Tibial nerve (tissue), 4 donors: ENCODE measurements around the gene EPHB3.

Experiments
- CTCF ChIP-seq, 5 experiments: fragments of 200-600 bp in 3 of 5; fragments of 450-650 bp in 2 of 5; sonication (generic) in 3 of 5; IDR thresholded peaks; one replicate each; pipeline ENCODE4 v1.5.1; 2016 to 2019; ENCODE audit warnings: antibody characterized with exemption in 5 of 5, mild to moderate bottlenecking in 3 of 5, moderate library complexity in 2 of 5
- EP300 ChIP-seq, 2 donors: sonication (generic); formaldehyde crosslinking; IDR thresholded peaks; one replicate each; pipeline ENCODE4 v1.6.1; 2017; ENCODE audit warnings: antibody characterized with exemption in 2 of 2, mild to moderate bottlenecking in 1 of 2
- POLR2A ChIP-seq, 2 donors: fragments of 450-650 bp; IDR thresholded peaks; one replicate each; pipeline ENCODE4 v1.6.1; 2017; ENCODE audit warnings: antibody characterized with exemption in 2 of 2, mild to moderate bottlenecking in 2 of 2, moderate library complexity in 2 of 2

GRCh38 chr3:184551103-184551502 is 10.5 kb upstream of the EPHB3 start:
- TF ChIP-seq CTCF (IDR thresholded peaks at IDR 0.05), result no peak
- TF ChIP-seq POLR2A (IDR thresholded peaks at IDR 0.05), result no peak
- no peak for TF ChIP-seq EP300 (IDR thresholded peaks at IDR 0.05)
